ENCODE data around the gene KRTAP20-1.

Gene KRTAP20-1

GRCh38 chr21:30646904-30647414 lies 30.7 kb downstream of the KRTAP20-1 start:
- Histone ChIP-seq H3K4me2 (ENCODE audit: insufficient read depth, low read length) (no peak overlapping the region), H3K27me3 (ENCODE audit: insufficient read depth, low read length, poor library complexity) (no peaks in the 10 kb centered on the region), H3K4me3 (ENCODE audit: low read depth in 1 of 2, low read length in 2 of 2) (no peak overlapping the region), H3K4me1 (ENCODE audit: insufficient read depth, low read length) (no peaks in the 10 kb centered on the region), H3K9me3 (ENCODE audit: insufficient read depth, low read length, severe bottlenecking) (no peaks in the 10 kb centered on the region), H3K36me3 (ENCODE audit: insufficient read depth, low read length) (no peaks in the 10 kb centered on the region), H3K79me2 (ENCODE audit: insufficient read depth, low read length) (no peaks in the 10 kb centered on the region), H2AFZ (ENCODE audit: low read depth, low read length) (no peak overlapping the region), H4K20me1 (ENCODE audit: insufficient read depth, low read length) (no peaks in the 10 kb centered on the region), H3K9ac (ENCODE audit: low read depth, low read length) (no peak overlapping the region), H3K27ac (ENCODE audit: low read length) (no peak overlapping the region)
- TF ChIP-seq CTCF (IDR thresholded peaks at IDR 0.05; ENCODE audit: borderline replicate concordance, extremely low read depth, low read length, poor library complexity, severe bottlenecking): no peak
- TF ChIP-seq EZH2 (IDR thresholded peaks at IDR 0.05; ENCODE audit: borderline replicate concordance, low read depth, low read length, severe bottlenecking): no peak
- DNase-seq (no peak), ATAC-seq (ENCODE audit: insufficient read depth, low read depth) (no peak)

GRCh38 chr21:30652891-30653290 lies 36.7 kb downstream of the KRTAP20-1 start:
- H3K9ac ChIP-seq (ENCODE audit: low read depth, low read length): no peak overlapping the region
- no peak overlapping the region for H3K4me2 ChIP-seq (ENCODE audit: insufficient read depth, low read length)
- H3K4me3 ChIP-seq (ENCODE audit: low read depth in 1 of 2, low read length in 2 of 2): no peak overlapping the region
- H3K9me3 ChIP-seq (ENCODE audit: insufficient read depth, low read length, severe bottlenecking): no peaks in the 10 kb centered on the region
- H3K4me1 ChIP-seq (ENCODE audit: insufficient read depth, low read length): no peaks in the 10 kb centered on the region
- no peak overlapping the region for H3K27ac ChIP-seq (ENCODE audit: low read length)
- no peaks in the 10 kb centered on the region for H4K20me1 ChIP-seq (ENCODE audit: insufficient read depth, low read length)
- no peak overlapping the region for H2AFZ ChIP-seq (ENCODE audit: low read depth, low read length)
- DNase-seq (no peak), ATAC-seq (ENCODE audit: insufficient read depth, low read depth) (no peak)
- no peaks in the 10 kb centered on the region for H3K79me2 ChIP-seq (ENCODE audit: insufficient read depth, low read length)
- H3K36me3 ChIP-seq (ENCODE audit: insufficient read depth, low read length): no peaks in the 10 kb centered on the region
- H3K27me3 ChIP-seq (ENCODE audit: insufficient read depth, low read length, poor library complexity): no peaks in the 10 kb centered on the region
- no peak for TF ChIP-seq CTCF (IDR thresholded peaks at IDR 0.05; ENCODE audit: borderline replicate concordance, extremely low read depth, low read length, poor library complexity, severe bottlenecking)
- no peak for TF ChIP-seq EZH2 (IDR thresholded peaks at IDR 0.05; ENCODE audit: borderline replicate concordance, low read depth, low read length, severe bottlenecking)

Data from DND-41 (cell line).